Activated CD8-positive, alpha-beta memory T cell treated with anti-CD3 and anti-CD28 coated beads for 36 hours (primary cell): ENCODE results near the gene CLIP4. TPM values are rescaled to one million over a fixed set of nuclear protein-coding genes. Genes with fewer than 3 reads are reported as not detected.

Experiments
- CTCF ChIA-PET: fragments of 350-600 bp; sonication (Branson Sonifier 250); formaldehyde crosslinking; loops from one replicate; lab custom pipeline; 2021; ENCODE audit warnings: antibody characterized with exemption; lab: Charles Lee
- POLR2A ChIA-PET: fragments of 350-600 bp; sonication (Branson Sonifier 250); formaldehyde crosslinking; loops from one replicate; lab custom pipeline; 2021; ENCODE audit warnings: antibody characterized with exemption; lab: Charles Lee
- total RNA-seq, 2 experiments: library from RNA; stranded (reverse); gene quantifications; one replicate each; pipeline ENCODE4 v1.2.3, GENCODE V29; 2021

The CLIP4 gene
- total RNA-seq, 2 experiments from 2014 or later: 18.5 to 21.5 TPM

- ChIA-PET POLR2A (no interaction called here), CTCF (no interaction called here)
Observed at GRCh38 chr2:29209551-29209950, 94.3 kb downstream of the CLIP4 start.

- ChIA-PET CTCF (interaction anchor here (1.3 kb wide), 1 partner anchor 255 kb away, joined by 4 read pairs; no protein-coding TSS in a partner anchor), POLR2A (no interaction called here)
Observed at GRCh38 chr2:29212009-29212408, 96.8 kb downstream of the CLIP4 start.

DNA sequence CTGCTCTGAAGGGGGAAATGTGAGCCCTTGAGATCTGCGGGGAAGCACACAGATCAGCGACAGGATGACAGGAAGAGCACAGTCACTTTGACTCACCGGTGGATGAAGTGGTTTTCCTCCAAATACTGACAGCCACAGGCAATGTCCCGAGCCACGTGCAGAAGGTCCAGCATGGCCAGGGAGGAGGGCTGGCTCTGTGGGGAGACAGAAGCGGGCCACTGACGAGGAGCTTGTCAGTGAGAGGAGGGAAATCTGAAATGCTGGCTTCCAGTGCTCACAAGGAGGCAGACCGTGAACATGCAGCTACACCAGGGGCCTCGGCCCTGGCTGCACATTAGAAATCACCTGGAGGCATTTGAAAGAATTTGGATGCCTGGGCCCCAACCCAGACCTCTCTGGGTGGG, 98.7 kb downstream of the CLIP4 start:
- ChIA-PET POLR2A (no interaction called here), CTCF (no interaction called here)

GRCh38 chr2:29215073-29215472, 99.9 kb downstream of the CLIP4 start:
- ChIA-PET CTCF (no interaction called here), POLR2A (no interaction called here)

DNA sequence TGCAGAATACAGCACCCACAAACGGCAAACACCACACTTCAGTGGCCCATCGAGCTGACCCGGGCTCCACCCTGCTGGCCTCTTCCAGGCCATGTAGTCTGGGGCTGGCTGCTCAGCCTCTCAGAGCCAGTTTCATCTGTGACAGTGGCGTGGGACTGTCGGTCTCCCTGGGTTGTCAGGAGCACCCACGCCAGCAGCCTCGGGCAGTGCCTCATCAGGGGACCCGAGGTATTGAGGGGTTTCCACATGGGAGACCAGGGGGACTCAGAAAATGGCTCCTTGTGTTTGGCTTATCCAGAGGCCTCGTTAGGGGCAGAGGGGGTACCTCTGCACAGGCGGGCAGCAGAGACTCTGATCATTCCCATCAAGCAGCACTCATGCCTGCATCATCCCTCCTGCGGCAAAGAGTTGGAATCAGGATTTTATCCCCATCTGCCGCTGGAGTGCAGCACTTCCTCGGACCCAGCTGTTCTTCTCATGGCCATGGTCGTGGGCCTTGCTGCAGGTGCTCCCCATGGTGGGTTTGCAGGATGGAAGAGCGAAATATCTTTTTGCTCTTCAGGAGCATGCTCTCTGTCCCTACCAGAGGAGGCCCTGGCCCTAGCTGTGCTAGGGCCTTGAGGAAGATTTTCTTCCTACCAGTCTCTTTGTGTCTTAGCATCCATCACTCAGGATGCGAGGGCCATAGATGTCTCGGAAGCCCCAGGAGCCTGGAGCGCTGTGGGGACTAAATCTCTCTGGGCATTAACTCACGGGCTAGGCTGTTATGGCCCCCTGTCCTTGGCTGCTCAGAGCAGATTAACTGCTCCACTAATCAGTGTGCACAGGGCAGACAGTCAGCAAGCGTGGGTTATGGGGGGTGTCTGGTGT, 100.8 kb downstream of the CLIP4 start:
- POLR2A ChIA-PET: no interaction called here
- CTCF ChIA-PET: no interaction called here

DNA sequence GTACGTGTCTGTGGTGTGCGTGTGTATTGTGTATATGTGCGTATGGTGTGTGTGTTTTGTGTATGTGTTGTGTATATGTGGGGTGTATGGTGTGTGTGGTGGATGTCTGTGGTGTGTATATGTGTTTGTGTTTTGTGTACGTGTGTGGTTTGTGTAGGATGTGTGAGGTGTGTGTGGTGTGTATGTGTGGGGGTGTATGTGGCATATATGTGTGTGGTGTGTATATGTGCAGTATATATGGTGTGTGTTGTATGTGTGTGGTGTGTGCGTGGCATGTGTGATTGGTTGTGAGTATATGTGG, 101.3 kb downstream of the CLIP4 start:
- POLR2A ChIA-PET: no interaction called here
- CTCF ChIA-PET: no interaction called here

DNA sequence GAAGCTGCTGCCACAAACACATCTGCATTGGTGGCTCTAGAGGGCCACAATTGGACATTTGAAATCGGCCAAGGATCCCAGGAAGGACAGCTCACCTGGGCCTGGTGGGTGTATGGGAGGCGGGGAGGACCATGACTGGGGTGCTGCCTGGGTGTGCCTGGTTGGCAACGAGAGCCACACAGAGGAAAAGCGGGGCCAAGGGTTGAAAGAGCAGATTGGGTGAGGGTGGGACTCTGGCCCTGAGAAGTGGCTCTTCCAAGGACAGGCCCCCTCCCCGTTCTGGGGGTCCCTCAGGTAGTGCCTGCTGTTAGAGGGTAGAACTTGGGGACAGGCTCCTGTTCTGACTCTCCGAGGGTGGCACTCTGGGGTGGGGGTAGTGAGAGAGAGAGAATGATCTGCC, 102.9 kb downstream of the CLIP4 start:
- CTCF ChIA-PET: no interaction called here
- POLR2A ChIA-PET: no interaction called here

DNA sequence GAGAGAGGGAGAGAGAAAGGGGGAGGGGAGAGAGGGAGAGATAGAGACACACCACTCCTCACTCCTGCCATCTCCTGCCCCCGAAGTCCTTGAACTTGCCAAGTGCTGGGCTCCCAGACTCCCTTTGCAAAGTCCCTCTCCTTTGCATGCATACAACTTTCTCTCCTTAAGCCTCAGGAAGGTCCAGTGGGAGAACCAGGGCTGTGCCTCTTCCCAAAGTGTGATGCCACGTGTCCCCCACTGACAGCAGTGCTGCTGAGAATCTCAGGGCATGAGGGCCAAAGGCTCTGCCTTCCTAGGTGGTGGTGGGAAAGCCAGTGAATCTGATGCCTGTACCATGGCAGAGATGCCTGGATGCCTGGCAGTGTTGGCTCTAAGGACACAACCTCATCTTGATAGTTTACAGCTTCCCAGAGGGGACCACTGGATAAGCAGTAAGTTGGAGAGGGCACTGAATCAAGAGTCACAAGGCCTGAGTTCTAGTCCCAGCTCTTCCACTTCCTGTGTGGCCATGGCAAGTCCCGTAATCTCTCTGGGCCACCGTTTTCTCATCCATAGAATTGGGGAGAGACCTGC, 103.4 kb downstream of the CLIP4 start:
- CTCF ChIA-PET: no interaction called here
- POLR2A ChIA-PET: no interaction called here

DNA sequence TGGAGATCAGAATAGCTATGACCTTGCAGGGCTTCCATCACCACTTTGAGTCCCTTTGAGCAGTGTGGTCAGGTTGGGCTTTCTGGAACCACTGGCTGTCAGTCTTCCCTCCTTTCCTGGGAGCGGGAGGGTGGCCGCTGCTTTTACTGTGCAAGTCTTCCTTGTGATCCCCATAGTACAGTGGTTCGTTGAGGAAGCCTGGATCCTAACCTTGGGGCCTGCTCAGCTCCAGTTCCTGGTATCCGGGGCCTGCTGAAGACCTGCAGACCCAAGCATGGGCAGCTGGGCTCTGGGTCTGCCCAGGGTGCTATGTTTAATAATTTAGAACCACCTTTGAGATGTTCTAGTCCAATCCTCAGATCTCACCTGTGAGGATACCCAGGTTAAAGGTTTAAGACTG, 104.2 kb downstream of the CLIP4 start:
- CTCF ChIA-PET: no interaction called here
- POLR2A ChIA-PET: no interaction called here

GRCh38 chr2:29220506-29221270, 105.5 kb downstream of the CLIP4 start:
- CTCF ChIA-PET: no interaction called here
- POLR2A ChIA-PET: no interaction called here

GRCh38 chr2:29222381-29223179, 107.4 kb downstream of the CLIP4 start:
- CTCF ChIA-PET: no interaction called here
- POLR2A ChIA-PET: no interaction called here

- POLR2A ChIA-PET: no interaction called here
- CTCF ChIA-PET: no interaction called here
Observed at GRCh38 chr2:29223257-29223656, 108.0 kb downstream of the CLIP4 start.

DNA sequence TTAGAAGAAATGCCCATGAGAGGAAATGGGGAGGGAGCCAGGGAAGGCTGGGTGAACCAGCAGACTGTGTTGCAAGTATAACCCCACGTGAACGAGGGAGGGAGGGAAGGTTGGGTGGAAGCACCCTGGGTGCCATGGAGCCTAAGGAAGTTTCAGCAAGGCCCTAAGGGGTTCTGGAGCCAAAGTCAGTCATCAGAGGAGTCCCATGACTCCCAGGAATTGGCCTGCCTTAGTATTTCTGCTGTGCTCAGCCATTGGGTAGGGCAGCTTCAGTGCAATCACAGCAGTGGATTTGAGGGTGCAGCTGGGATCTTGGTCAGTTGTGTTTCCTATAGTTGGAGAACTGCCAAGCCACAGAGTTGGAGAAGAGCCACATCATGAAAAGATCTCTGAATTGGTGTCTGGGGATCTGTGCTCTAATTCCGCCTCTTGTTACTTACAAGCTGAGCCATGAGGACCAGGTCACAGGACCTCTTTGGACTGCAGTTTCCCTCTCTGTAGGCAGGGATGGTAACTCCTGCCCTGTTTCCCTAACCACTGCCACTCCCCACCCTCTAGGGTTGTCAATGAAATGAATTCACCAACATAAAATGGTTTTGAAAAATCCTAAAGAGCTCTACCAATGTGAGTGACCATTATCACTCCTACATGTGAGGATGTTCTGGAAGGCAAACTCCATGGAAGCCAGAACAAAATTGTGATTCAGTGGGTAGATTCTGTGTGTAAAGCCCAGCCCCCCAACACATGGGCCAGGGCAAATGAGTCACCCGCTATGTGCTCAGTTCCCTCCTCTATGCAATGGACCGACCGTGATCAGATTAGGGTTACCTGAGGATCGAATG, 108.9 kb downstream of the CLIP4 start:
- ChIA-PET CTCF (no interaction called here), POLR2A (no interaction called here)

DNA sequence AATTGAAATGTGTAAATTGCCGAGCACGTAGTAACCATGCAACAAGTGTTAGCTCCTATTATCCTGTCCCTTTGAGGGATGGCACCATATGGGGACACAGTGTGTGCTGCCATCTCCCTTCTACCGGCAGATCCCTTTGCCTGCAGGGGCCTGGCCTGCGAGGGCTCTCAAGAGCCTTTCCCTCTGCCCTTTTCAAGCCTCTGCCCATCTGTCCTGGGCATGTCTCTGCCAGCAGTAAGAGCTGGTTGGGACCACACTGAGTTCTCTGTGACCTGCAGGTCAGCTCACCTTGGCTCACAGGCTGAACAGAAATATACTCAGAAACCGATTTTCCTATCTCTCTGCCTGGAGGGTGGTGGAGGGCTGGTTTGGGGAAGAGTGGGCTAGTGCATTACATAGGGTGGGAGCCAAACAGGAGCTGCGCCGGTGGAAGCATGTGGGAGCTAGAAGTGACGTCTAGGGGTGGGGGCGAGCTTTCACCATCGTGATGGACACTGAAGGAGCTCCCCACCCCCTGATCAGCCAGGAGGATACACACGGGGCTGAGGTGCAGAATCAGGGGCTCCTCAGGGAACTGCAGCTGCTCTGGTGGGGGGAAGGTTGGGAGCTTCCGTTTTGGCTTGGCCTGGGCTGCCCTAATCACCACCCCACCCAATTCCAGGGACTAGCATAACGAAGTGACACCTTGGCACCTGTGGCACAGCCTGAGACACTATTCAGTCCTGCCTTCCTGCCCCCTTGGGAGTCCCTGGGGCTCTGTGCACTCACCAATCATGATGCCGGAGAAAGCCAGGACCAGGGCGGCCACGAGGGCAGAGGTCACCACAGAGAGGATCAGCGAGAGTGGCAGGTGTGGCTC, 109.7 kb downstream of the CLIP4 start:
- POLR2A ChIA-PET: no interaction called here

DNA sequence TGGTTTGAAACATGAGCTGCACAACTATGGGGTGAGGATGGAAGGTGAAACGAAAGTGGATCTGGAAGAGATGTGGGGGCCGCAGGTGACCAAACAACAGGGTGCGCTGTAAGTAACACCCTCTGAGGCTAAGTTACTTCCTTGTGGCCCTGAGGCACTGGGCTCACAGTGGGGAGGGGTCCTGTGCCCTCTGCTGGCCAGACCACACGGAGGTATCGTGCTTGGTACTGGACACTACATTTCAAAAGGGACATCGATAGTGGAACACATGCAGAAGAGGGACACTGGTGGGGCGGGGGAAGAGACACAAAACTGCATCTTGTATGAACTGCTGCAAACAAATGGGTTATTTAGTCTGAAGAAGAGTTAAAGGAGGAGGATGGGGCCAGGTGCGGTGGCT, 110.6 kb downstream of the CLIP4 start:
- CTCF ChIA-PET: no interaction called here

More for the DNA sequence above, 109.7 kb downstream of the CLIP4 start:
- CTCF ChIA-PET: no interaction called here

DNA sequence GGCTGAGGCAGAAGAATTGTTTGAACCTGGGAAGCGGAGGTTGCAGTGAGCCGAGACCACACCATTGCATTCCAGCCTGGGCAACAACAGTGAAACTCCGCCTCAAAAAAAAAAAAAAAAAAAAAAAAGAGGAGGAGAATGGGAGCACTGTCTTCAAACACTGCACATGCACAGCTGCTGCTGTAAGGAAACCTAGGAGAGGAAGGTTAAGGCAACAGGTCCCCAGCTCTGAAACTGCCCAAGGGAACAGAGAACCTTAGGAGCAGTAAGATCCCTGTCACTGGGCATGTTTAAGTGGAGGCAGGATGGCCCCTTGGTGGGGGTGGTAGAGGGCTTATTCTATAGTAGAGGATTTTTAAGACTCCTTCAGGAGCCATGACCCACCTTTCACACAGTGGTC, 111.2 kb downstream of the CLIP4 start:
- POLR2A ChIA-PET: no interaction called here
- CTCF ChIA-PET: no interaction called here

More for the DNA sequence above, 110.6 kb downstream of the CLIP4 start:
- POLR2A ChIA-PET: no interaction called here

- POLR2A ChIA-PET: no interaction called here
- CTCF ChIA-PET: no interaction called here
Observed at GRCh38 chr2:29226808-29227207, 111.6 kb downstream of the CLIP4 start.
